Measurements from ENCODE around the gene ARHGEF10L. TPM values are rescaled to one million over a fixed set of nuclear protein-coding genes. Genes with fewer than 3 reads are reported as not detected.
A peak's percentile ranks its signal among the peaks of the same experiment; 100 is the strongest.

The ARHGEF10L gene
- total RNA-seq, 4 donors from 2014 or later = 72.7 to 177 (median 156) TPM

GRCh38 chr1:17591814-17592430, 52.4 kb downstream of the ARHGEF10L start:
- Histone ChIP-seq H3K36me3 (peaks cover 0 to 5% (median 0%) of the 10 kb centered on the region in 3 donors), H3K4me1 (peaks cover 0 to 71% (median 6%) of the 10 kb centered on the region in 4 donors), H3K27ac (peak overlapping the region in 1 of 4 donors; percentile 42), H3K4me3 (no peak overlapping the region), H3K9me3 (no peaks in the 10 kb centered on the region), H3K27me3 (no peaks in the 10 kb centered on the region)
- no peak for DNase-seq
- TF ChIP-seq CTCF (IDR thresholded peaks at IDR 0.05) (no peak), POLR2A (IDR thresholded peaks at IDR 0.05) (no peak)

- DNase-seq = no peak
- Histone ChIP-seq H3K36me3 (peaks cover 0 to 5% (median 0%) of the 10 kb centered on the region in 3 donors), H3K27me3 (no peaks in the 10 kb centered on the region), H3K27ac (peak overlapping the region in 1 of 4 donors; percentile 18), H3K9me3 (no peaks in the 10 kb centered on the region), H3K4me1 (peaks cover 0 to 65% (median 4%) of the 10 kb centered on the region in 4 donors), H3K4me3 (no peak overlapping the region)
- TF ChIP-seq CTCF (IDR thresholded peaks at IDR 0.05) = no peak
- no peak for TF ChIP-seq POLR2A (IDR thresholded peaks at IDR 0.05)
Observed at GRCh38 chr1:17594026-17594425, 54.5 kb downstream of the ARHGEF10L start.

GRCh38 chr1:17594690-17595601, 55.4 kb downstream of the ARHGEF10L start:
- no peak overlapping the region for H3K4me3 ChIP-seq
- H3K27ac ChIP-seq = peak overlapping the region in 3 of 4 donors; percentile 64 to 90 (median 90)
- H3K27me3 ChIP-seq = no peaks in the 10 kb centered on the region
- H3K9me3 ChIP-seq = no peaks in the 10 kb centered on the region
- TF ChIP-seq POLR2A (IDR thresholded peaks at IDR 0.05) (no peak), CTCF (IDR thresholded peaks at IDR 0.05) (no peak)
- peaks cover 0 to 5% (median 0%) of the 10 kb centered on the region in 3 donors for H3K36me3 ChIP-seq
- peaks cover 0 to 56% (median 4%) of the 10 kb centered on the region in 4 donors for H3K4me1 ChIP-seq
- no peak for DNase-seq

GRCh38 chr1:17595602-17595925, 56.1 kb downstream of the ARHGEF10L start:
- peaks cover 0 to 53% (median 4%) of the 10 kb centered on the region in 4 donors for H3K4me1 ChIP-seq
- no peak for DNase-seq
- H3K36me3 ChIP-seq = peaks cover 0 to 5% (median 0%) of the 10 kb centered on the region in 3 donors
- no peaks in the 10 kb centered on the region for H3K9me3 ChIP-seq
- no peaks in the 10 kb centered on the region for H3K27me3 ChIP-seq
- H3K27ac ChIP-seq = peak overlapping the region in 3 of 4 donors; percentile 64 to 90 (median 90)
- no peak overlapping the region for H3K4me3 ChIP-seq
- no peak for TF ChIP-seq CTCF (IDR thresholded peaks at IDR 0.05)
- no peak for TF ChIP-seq POLR2A (IDR thresholded peaks at IDR 0.05)

GRCh38 chr1:17596186-17596585, 56.7 kb downstream of the ARHGEF10L start:
- no peaks in the 10 kb centered on the region for H3K9me3 ChIP-seq
- H3K4me3 ChIP-seq = no peak overlapping the region
- H3K27me3 ChIP-seq = no peaks in the 10 kb centered on the region
- peaks cover 0 to 52% (median 4%) of the 10 kb centered on the region in 4 donors for H3K4me1 ChIP-seq
- peak overlapping the region in 3 of 4 donors; percentile 64 to 90 (median 90) for H3K27ac ChIP-seq
- H3K36me3 ChIP-seq = no peaks in the 10 kb centered on the region
- DNase-seq = peak in 1 of 3 donors; percentile 78
- no peak for TF ChIP-seq CTCF (IDR thresholded peaks at IDR 0.05)
- peak in 1 of 2 donors; percentile 38 for TF ChIP-seq POLR2A (IDR thresholded peaks at IDR 0.05)

Data from Peyer's patch (tissue), 4 donors.